ENCODE data around the gene RUBCNL. TPM values are rescaled to one million over a fixed set of nuclear protein-coding genes. Genes with fewer than 3 reads are reported as not detected.
A peak's percentile ranks its signal among the peaks of the same experiment; 100 is the strongest.

RUBCNL gene
- total RNA-seq, 1 donor from 2014 or later = 1.7 TPM

- DNase-seq (ENCODE audit: extremely low spot score in 2 of 2) = no peak
- Histone ChIP-seq H3K36me3 (no peaks in the 10 kb centered on the region), H3K4me1 (no peaks in the 10 kb centered on the region), H3K9me3 (no peaks in the 10 kb centered on the region), H3K4me3 (no peak overlapping the region), H3K27ac (no peak overlapping the region), H3K27me3 (no peaks in the 10 kb centered on the region)
- intact Hi-C loops (cut with DNase I) = no loop called here
- TF ChIP-seq POLR2AphosphoS5 (IDR thresholded peaks at IDR 0.05; ENCODE audit: insufficient read depth in 1 of 2, low read depth in 1 of 2) (no peak), POLR2A (IDR thresholded peaks at IDR 0.05) (no peak)
- TF ChIP-seq, protein P1, sequence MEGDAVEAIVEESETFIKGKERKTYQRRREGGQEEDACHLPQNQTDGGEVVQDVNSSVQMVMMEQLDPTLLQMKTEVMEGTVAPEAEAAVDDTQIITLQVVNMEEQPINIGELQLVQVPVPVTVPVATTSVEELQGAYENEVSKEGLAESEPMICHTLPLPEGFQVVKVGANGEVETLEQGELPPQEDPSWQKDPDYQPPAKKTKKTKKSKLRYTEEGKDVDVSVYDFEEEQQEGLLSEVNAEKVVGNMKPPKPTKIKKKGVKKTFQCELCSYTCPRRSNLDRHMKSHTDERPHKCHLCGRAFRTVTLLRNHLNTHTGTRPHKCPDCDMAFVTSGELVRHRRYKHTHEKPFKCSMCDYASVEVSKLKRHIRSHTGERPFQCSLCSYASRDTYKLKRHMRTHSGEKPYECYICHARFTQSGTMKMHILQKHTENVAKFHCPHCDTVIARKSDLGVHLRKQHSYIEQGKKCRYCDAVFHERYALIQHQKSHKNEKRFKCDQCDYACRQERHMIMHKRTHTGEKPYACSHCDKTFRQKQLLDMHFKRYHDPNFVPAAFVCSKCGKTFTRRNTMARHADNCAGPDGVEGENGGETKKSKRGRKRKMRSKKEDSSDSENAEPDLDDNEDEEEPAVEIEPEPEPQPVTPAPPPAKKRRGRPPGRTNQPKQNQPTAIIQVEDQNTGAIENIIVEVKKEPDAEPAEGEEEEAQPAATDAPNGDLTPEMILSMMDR (IDR thresholded peaks at IDR 0.05) = no peak
These were observed 32.6 kb downstream of the RUBCNL start for GRCh38 chr13:46354156-46355087.

- no peaks in the 10 kb centered on the region for H3K27me3 ChIP-seq
- intact Hi-C loops (cut with DNase I) = no loop called here
- TF ChIP-seq POLR2AphosphoS5 (IDR thresholded peaks at IDR 0.05; ENCODE audit: insufficient read depth in 1 of 2, low read depth in 1 of 2) (no peak), POLR2A (IDR thresholded peaks at IDR 0.05) (no peak)
- TF ChIP-seq, protein P1 (IDR thresholded peaks at IDR 0.05) = no peak
- no peak for DNase-seq (ENCODE audit: extremely low spot score in 2 of 2)
- H3K27ac ChIP-seq = no peak overlapping the region
- no peaks in the 10 kb centered on the region for H3K9me3 ChIP-seq
- no peaks in the 10 kb centered on the region for H3K4me1 ChIP-seq
- H3K36me3 ChIP-seq = no peaks in the 10 kb centered on the region
- no peak overlapping the region for H3K4me3 ChIP-seq
These were observed 34.2 kb downstream of the RUBCNL start for GRCh38 chr13:46352805-46353204.

- TF ChIP-seq, protein P1 (IDR thresholded peaks at IDR 0.05) = no peak
- TF ChIP-seq POLR2A (IDR thresholded peaks at IDR 0.05) (no peak), POLR2AphosphoS5 (IDR thresholded peaks at IDR 0.05; ENCODE audit: insufficient read depth in 1 of 2, low read depth in 1 of 2) (no peak)
- no peaks in the 10 kb centered on the region for H3K9me3 ChIP-seq
- H3K27ac ChIP-seq = no peak overlapping the region
- intact Hi-C loops (cut with DNase I) = no loop called here
- H3K4me3 ChIP-seq = no peak overlapping the region
- no peaks in the 10 kb centered on the region for H3K27me3 ChIP-seq
- H3K36me3 ChIP-seq = no peaks in the 10 kb centered on the region
- H3K4me1 ChIP-seq = no peaks in the 10 kb centered on the region
- no peak for DNase-seq (ENCODE audit: extremely low spot score in 2 of 2)
These were observed 37.0 kb downstream of the RUBCNL start for GRCh38 chr13:46350003-46350402.

GRCh38 chr13:46348961-46349360, 38.1 kb downstream of the RUBCNL start:
- Histone ChIP-seq H3K9me3 (no peaks in the 10 kb centered on the region), H3K27me3 (no peaks in the 10 kb centered on the region), H3K4me3 (no peak overlapping the region), H3K4me1 (no peaks in the 10 kb centered on the region), H3K36me3 (no peaks in the 10 kb centered on the region), H3K27ac (no peak overlapping the region)
- TF ChIP-seq POLR2AphosphoS5 (IDR thresholded peaks at IDR 0.05; ENCODE audit: insufficient read depth in 1 of 2, low read depth in 1 of 2) = no peak
- TF ChIP-seq POLR2A (IDR thresholded peaks at IDR 0.05) = no peak
- TF ChIP-seq, protein P1 (IDR thresholded peaks at IDR 0.05) = no peak
- DNase-seq (ENCODE audit: extremely low spot score in 2 of 2) = peak in 1 of 2 donors; percentile 27
- intact Hi-C loops (cut with DNase I) = no loop called here

DNA sequence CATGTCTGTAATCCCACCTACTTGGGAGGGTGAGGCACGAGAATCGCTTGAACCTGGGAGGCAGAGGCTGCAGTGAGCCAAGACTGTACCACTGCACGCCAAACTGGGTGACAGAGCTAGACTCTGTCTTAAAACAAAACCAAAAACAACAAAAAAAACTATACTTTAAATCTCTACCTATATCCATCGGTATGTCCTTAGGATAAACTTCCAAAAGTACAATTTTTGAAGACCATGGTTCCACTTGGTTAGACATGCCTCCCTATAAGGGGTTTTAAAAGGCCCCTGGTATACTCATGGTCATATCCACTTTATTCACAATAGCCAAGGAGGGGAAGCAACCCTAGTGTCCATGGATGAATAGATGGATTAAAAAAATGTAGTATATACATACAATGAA, 39.8 kb downstream of the RUBCNL start:
- Histone ChIP-seq H3K4me1 (no peaks in the 10 kb centered on the region), H3K36me3 (no peaks in the 10 kb centered on the region), H3K9me3 (no peaks in the 10 kb centered on the region), H3K27ac (no peak overlapping the region), H3K4me3 (no peak overlapping the region), H3K27me3 (no peaks in the 10 kb centered on the region)
- intact Hi-C loops (cut with DNase I) = no loop called here
- DNase-seq (ENCODE audit: extremely low spot score in 2 of 2) = no peak
- TF ChIP-seq POLR2A (IDR thresholded peaks at IDR 0.05) (no peak), POLR2AphosphoS5 (IDR thresholded peaks at IDR 0.05; ENCODE audit: insufficient read depth in 1 of 2, low read depth in 1 of 2) (no peak)
- TF ChIP-seq, protein P1 (IDR thresholded peaks at IDR 0.05) = no peak
